GM19043 (cell line): ENCODE measurements around the gene GAGE12G.
"Not testable (repeated sequence)": the region's sequence is repeated elsewhere in the genome, so short reads cannot be mapped to it uniquely, and the experiment has no call there.

Source experiments
- ATAC-seq: cut with Tn5 transposase; IDR thresholded peaks from one replicate; pipeline ENCODE4 v1.9.1; 2021; ENCODE audit warnings: low read depth; ENCODE audit not compliant: unreplicated experiment

The GAGE12G gene

DNA sequence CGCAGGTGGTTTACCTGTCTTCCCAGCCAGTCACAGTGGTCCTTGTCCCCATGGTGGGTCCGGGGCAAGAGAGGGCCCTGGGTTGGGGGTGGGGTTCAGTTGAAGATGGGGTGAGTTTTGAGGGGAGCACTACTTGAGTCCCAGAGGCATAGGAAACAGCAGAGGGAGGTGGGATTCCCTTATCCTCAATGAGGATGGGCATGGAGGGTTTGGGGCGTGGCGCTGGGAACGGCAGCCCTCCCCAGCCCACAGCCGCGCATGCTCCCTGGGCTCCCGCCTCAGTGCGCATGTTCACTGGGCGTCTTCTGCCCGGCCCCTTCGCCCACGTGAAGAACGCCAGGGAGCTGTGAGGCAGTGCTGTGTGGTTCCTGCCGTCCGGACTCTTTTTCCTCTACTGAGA, at the start of gene GAGE12G:
Gene GAGE12G, plus strand, starts transcription at position 301 of the 400 bp plus-strand sequence. CDS start 1,155 bp downstream, outside the sequence.
- ATAC-seq = not testable (repeated sequence)

DNA sequence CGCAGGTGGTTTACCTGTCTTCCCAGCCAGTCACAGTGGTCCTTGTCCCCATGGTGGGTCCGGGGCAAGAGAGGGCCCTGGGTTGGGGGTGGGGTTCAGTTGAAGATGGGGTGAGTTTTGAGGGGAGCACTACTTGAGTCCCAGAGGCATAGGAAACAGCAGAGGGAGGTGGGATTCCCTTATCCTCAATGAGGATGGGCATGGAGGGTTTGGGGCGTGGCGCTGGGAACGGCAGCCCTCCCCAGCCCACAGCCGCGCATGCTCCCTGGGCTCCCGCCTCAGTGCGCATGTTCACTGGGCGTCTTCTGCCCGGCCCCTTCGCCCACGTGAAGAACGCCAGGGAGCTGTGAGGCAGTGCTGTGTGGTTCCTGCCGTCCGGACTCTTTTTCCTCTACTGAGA, 38.3 kb upstream of the GAGE12G start, which contains the start of gene GAGE12C:
Gene GAGE12C, plus strand, starts transcription at position 301 of the 400 bp plus-strand sequence. CDS start 1,155 bp downstream, outside the sequence.
- ATAC-seq = not testable (repeated sequence)

GRCh38 chrX:49541433-49541832, 28.8 kb upstream of the GAGE12G start, which contains the start of gene GAGE12D:
Gene GAGE12D (plus strand): TSS chrX:49541733. CDS start chrX:49542888, 1,155 bp downstream.
- ATAC-seq = not testable (repeated sequence)

- not testable (repeated sequence) for ATAC-seq
Measured at GRCh38 chrX:49550989-49551388, 19.2 kb upstream of the GAGE12G start, which contains the start of gene GAGE12E. Gene GAGE12E (plus strand): TSS chrX:49551289. CDS start chrX:49552444, 1,155 bp downstream.

DNA sequence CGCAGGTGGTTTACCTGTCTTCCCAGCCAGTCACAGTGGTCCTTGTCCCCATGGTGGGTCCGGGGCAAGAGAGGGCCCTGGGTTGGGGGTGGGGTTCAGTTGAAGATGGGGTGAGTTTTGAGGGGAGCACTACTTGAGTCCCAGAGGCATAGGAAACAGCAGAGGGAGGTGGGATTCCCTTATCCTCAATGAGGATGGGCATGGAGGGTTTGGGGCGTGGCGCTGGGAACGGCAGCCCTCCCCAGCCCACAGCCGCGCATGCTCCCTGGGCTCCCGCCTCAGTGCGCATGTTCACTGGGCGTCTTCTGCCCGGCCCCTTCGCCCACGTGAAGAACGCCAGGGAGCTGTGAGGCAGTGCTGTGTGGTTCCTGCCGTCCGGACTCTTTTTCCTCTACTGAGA, 9.7 kb upstream of the GAGE12G start, which contains the start of gene GAGE12F:
Gene GAGE12F, plus strand, starts transcription at position 301 of the 400 bp plus-strand sequence. CDS start 1,155 bp downstream, outside the sequence.
- not testable (repeated sequence) for ATAC-seq

DNA sequence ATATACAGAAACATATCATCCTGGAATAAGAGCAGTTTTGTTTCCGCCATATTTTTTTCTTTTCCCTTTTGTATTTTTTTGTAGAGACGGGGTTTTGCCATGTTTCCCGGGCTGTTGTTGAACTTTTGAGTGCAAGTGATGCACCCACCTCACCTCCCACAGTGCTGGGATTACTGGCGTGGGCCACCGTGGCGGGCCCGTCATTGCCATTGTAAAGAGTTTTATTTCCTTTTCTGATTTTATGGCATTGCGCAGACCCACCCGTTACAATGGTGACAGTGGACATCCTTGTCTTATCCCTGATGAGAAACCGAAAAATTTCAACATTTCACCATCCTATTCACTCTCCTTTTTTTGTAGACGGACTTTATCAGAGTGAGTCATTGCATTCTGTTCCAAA, 1.5 kb upstream of the GAGE12G start:
- ATAC-seq = not testable (repeated sequence)

DNA sequence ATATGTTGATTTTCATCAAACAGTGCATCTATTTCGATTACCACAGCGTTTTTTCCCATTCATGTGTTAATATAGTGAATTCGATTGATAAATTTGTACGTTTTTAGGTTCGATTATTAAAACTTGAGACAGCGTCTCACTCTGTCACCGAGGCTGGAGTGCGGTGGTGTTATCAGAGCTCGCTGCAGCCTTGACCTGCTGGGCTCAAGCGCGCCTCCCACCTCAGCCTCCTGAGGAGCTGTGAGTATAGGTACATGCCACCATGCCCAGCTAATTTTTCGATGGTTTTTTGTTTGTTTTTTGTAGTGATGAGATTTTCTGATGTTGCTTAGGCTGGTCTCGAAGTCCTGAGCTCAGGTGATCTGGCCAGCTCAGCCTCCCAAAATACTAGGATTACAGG, 1.0 kb upstream of the GAGE12G start:
- not testable (repeated sequence) for ATAC-seq

DNA sequence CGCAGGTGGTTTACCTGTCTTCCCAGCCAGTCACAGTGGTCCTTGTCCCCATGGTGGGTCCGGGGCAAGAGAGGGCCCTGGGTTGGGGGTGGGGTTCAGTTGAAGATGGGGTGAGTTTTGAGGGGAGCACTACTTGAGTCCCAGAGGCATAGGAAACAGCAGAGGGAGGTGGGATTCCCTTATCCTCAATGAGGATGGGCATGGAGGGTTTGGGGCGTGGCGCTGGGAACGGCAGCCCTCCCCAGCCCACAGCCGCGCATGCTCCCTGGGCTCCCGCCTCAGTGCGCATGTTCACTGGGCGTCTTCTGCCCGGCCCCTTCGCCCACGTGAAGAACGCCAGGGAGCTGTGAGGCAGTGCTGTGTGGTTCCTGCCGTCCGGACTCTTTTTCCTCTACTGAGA, 9.4 kb downstream of the GAGE12G start, which contains the start of gene GAGE12H:
Gene GAGE12H, plus strand, starts transcription at position 301 of the 400 bp plus-strand sequence. CDS start 1,155 bp downstream, outside the sequence.
- not testable (repeated sequence) for ATAC-seq

DNA sequence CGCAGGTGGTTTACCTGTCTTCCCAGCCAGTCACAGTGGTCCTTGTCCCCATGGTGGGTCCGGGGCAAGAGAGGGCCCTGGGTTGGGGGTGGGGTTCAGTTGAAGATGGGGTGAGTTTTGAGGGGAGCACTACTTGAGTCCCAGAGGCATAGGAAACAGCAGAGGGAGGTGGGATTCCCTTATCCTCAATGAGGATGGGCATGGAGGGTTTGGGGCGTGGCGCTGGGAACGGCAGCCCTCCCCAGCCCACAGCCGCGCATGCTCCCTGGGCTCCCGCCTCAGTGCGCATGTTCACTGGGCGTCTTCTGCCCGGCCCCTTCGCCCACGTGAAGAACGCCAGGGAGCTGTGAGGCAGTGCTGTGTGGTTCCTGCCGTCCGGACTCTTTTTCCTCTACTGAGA, 19.0 kb downstream of the GAGE12G start, which contains the start of gene GAGE2A:
Gene GAGE2A, plus strand, starts transcription at position 301 of the 400 bp plus-strand sequence. CDS start 1,155 bp downstream, outside the sequence.
- ATAC-seq = not testable (repeated sequence)

GRCh38 chrX:49589769-49590478, 19.7 kb downstream of the GAGE12G start:
- ATAC-seq = not testable (repeated sequence)

- ATAC-seq = not testable (repeated sequence)
Measured at GRCh38 chrX:49590488-49590887, 20.3 kb downstream of the GAGE12G start.

GRCh38 chrX:49598720-49599119, 28.5 kb downstream of the GAGE12G start, which contains the start of gene GAGE1:
Gene GAGE1 (plus strand): TSS chrX:49599020. CDS start chrX:49600175, 1,155 bp downstream.
- not testable (repeated sequence) for ATAC-seq

DNA sequence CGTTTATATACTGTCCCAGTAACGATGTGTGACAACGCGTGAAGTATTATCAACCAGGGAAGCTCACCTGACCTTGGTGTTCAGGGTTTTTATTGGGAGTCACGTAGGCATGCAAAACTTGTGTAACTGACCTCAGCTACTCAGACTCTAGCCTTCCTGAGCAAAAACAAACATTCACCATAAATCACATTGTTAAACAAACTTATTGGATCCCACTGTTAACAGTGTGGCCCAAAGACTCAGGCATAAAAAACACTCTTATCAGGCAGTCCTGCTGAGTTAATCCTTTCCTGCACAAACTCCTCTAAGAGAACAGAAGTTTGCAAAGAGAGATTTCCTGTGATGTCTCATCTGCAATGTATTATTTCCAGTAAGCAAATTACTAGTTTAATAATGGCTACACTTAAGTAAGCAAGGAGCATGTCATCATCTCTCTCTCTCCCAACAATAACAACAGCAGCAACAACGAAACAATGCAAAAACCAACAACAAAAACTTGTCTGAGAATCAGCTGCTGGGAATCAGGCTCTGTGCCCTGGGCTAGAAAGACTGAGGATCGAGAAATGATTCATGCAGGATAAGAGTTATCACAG, 40.6 kb downstream of the GAGE12G start:
- ATAC-seq = no peak

DNA sequence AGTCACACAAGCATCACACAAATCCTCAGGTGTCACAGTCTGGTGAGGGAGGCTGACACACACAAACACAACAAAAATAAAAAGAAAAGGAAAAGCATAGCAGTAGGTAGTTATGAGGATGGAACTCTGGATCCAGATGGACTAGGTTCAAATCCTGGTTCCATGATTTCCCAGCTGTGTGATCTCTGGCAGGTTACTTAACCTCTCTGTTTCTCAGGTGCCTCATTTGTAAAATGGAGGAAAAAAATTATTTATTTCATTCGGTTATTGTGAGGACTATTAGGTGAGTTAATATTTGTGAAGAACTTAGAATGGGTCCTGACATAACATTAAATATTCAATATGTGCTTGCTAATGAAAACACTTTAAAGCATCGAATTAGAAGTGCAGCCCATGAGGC, 48.4 kb downstream of the GAGE12G start:
- no peak for ATAC-seq
